Activated T-cell treated with anti-CD3 and anti-CD28 coated beads, Interleukin-2, amount 50 U/mL, for 1 hour (primary cell): Measurements from ENCODE around the gene KRT13.

Experiments used
- DNase-seq: peaks from one replicate; pipeline ENCODE4 v3.0.0-alpha.2; 2020

Gene KRT13

GRCh38 chr17:41518789-41519449 lies 13.5 kb upstream of the KRT13 start, which contains the start of gene KRT15:
Gene KRT15, minus strand, starts transcription at chr17:41518890. Its CDS starts 63 bp downstream, at chr17:41518827.
- no peak for DNase-seq

GRCh38 chr17:41518031-41518430 lies 12.6 kb upstream of the KRT13 start:
- no peak for DNase-seq

GRCh38 chr17:41516830-41517283 lies 11.4 kb upstream of the KRT13 start:
- DNase-seq, result no peak

GRCh38 chr17:41516147-41516829 lies 10.9 kb upstream of the KRT13 start:
- no peak for DNase-seq

GRCh38 chr17:41513168-41513547 lies 7.7 kb upstream of the KRT13 start:
- no peak for DNase-seq

GRCh38 chr17:41512546-41513167 lies 7.2 kb upstream of the KRT13 start:
- no peak for DNase-seq

GRCh38 chr17:41511716-41512115 lies 6.3 kb upstream of the KRT13 start:
- DNase-seq, result no peak

- DNase-seq, result no peak
Observed at GRCh38 chr17:41511116-41511515, 5.7 kb upstream of the KRT13 start.

GRCh38 chr17:41510251-41511065 lies 5.0 kb upstream of the KRT13 start:
- DNase-seq, result no peak

GRCh38 chr17:41507315-41507880 lies 2.0 kb upstream of the KRT13 start:
- DNase-seq, result no peak

- no peak for DNase-seq
Observed at GRCh38 chr17:41505809-41506767, 676 bp upstream of the KRT13 start.

- no peak for DNase-seq
Observed at GRCh38 chr17:41504246-41504977, 1.0 kb downstream of the KRT13 start.

- no peak for DNase-seq
Observed at GRCh38 chr17:41503202-41503601, 2.2 kb downstream of the KRT13 start.

GRCh38 chr17:41500131-41500911 lies 5.1 kb downstream of the KRT13 start:
- no peak for DNase-seq

- DNase-seq, result no peak
Observed at GRCh38 chr17:41499714-41500113, 5.7 kb downstream of the KRT13 start.

GRCh38 chr17:41498276-41498675 lies 7.1 kb downstream of the KRT13 start:
- no peak for DNase-seq

- peak; percentile 65 for DNase-seq
Observed at GRCh38 chr17:41496803-41497484, 8.5 kb downstream of the KRT13 start.

- no peak for DNase-seq
Observed at GRCh38 chr17:41494524-41494923, 10.9 kb downstream of the KRT13 start.

- no peak for DNase-seq
Observed at GRCh38 chr17:41492771-41493170, 12.6 kb downstream of the KRT13 start.
